ENCODE results near the gene LRP2. TPM values are rescaled to one million over a fixed set of nuclear protein-coding genes. Genes with fewer than 3 reads are reported as not detected.

LRP2 gene
- polyA plus RNA-seq, 3 donors = not detected

- no peak overlapping the region for H3K4me3 ChIP-seq (replicated peaks in 1 of 3; ENCODE audit: low read depth in 2 of 3, low read length in 3 of 3)
- no peak overlapping the region for H3K27ac ChIP-seq (ENCODE audit: low read depth in 1 of 2, low read length in 2 of 2)
- no peak overlapping the region for H2AFZ ChIP-seq (ENCODE audit: insufficient read depth, low read depth, low read length, poor library complexity, severe bottlenecking)
- 80% methylated on average over 3 of the region's 4 CpGs for whole genome bisulfite sequencing (ENCODE audit: insufficient coverage)
- Mint-ChIP-seq H3K27ac (no peak overlapping the region), H3K9me3 (peaks cover 0 to 3% (median 0%) of the 10 kb centered on the region in 7 donors), H3K36me3 (no peaks in the 10 kb centered on the region), H3K27me3 (ENCODE audit: low read depth in 3 of 3) (peaks cover 4 to 12% (median 5%) of the 10 kb centered on the region in 3 donors), H3K4me3 (no peak overlapping the region), H3K4me1 (no peaks in the 10 kb centered on the region)
- peaks cover 0 to 3% of the 10 kb centered on the region in 2 donors for H3K27me3 ChIP-seq (ENCODE audit: control insufficient read depth in 2 of 2, insufficient read depth in 2 of 2, low read length in 2 of 2)
- DNase-seq = no peak
- no peaks in the 10 kb centered on the region for H3K36me3 ChIP-seq (replicated peaks in 1 of 2; ENCODE audit: control insufficient read depth in 1 of 2, insufficient read depth in 2 of 2, low read length in 2 of 2)
- H3K4me2 ChIP-seq (replicated peaks; ENCODE audit: extremely low read depth, low read length, poor library complexity, severe bottlenecking) = no peak overlapping the region
- H3K4me1 ChIP-seq (ENCODE audit: control insufficient read depth in 1 of 2, insufficient read depth in 2 of 2, low read length in 2 of 2) = no peaks in the 10 kb centered on the region
- no peak for TF ChIP-seq CTCF (IDR thresholded peaks at IDR 0.05)
- no peaks in the 10 kb centered on the region for H3K79me2 ChIP-seq (ENCODE audit: insufficient read depth, low read length)
- H3K9ac ChIP-seq (ENCODE audit: insufficient read depth, low read length, poor library complexity, severe bottlenecking) = no peak overlapping the region
- H3K9me3 ChIP-seq (replicated peaks in 1 of 2; ENCODE audit: control insufficient read depth in 1 of 2, insufficient read depth in 1 of 2, low read length in 2 of 2) = no peaks in the 10 kb centered on the region
- H4K20me1 ChIP-seq (ENCODE audit: insufficient read depth, low read length) = no peaks in the 10 kb centered on the region
- intact Hi-C loops (cut with micrococcal nuclease) = no loop called here
Measured at GRCh38 chr2:169302364-169302763, 60.0 kb downstream of the LRP2 start.

- Mint-ChIP-seq H3K4me1 (no peaks in the 10 kb centered on the region), H3K27ac (no peak overlapping the region), H3K4me3 (no peak overlapping the region), H3K27me3 (ENCODE audit: low read depth in 3 of 3) (peaks cover 3 to 12% (median 4%) of the 10 kb centered on the region in 3 donors), H3K9me3 (peaks cover 0 to 3% (median 0%) of the 10 kb centered on the region in 7 donors), H3K36me3 (no peaks in the 10 kb centered on the region)
- WGBS (ENCODE audit: insufficient coverage) = 100% methylated on average over 1 of the region's 4 CpGs
- Histone ChIP-seq H3K36me3 (replicated peaks in 1 of 2; ENCODE audit: control insufficient read depth in 1 of 2, insufficient read depth in 2 of 2, low read length in 2 of 2) (no peaks in the 10 kb centered on the region), H3K27ac (ENCODE audit: low read depth in 1 of 2, low read length in 2 of 2) (no peak overlapping the region), H3K9me3 (replicated peaks in 1 of 2; ENCODE audit: control insufficient read depth in 1 of 2, insufficient read depth in 1 of 2, low read length in 2 of 2) (no peaks in the 10 kb centered on the region), H3K4me1 (ENCODE audit: control insufficient read depth in 1 of 2, insufficient read depth in 2 of 2, low read length in 2 of 2) (no peaks in the 10 kb centered on the region), H3K9ac (ENCODE audit: insufficient read depth, low read length, poor library complexity, severe bottlenecking) (no peak overlapping the region), H3K4me3 (replicated peaks in 1 of 3; ENCODE audit: low read depth in 2 of 3, low read length in 3 of 3) (no peak overlapping the region), H3K27me3 (ENCODE audit: control insufficient read depth in 2 of 2, insufficient read depth in 2 of 2, low read length in 2 of 2) (peaks cover 0 to 3% of the 10 kb centered on the region in 2 donors), H4K20me1 (ENCODE audit: insufficient read depth, low read length) (no peaks in the 10 kb centered on the region), H3K4me2 (replicated peaks; ENCODE audit: extremely low read depth, low read length, poor library complexity, severe bottlenecking) (no peak overlapping the region), H3K79me2 (ENCODE audit: insufficient read depth, low read length) (no peaks in the 10 kb centered on the region), H2AFZ (ENCODE audit: insufficient read depth, low read depth, low read length, poor library complexity, severe bottlenecking) (no peak overlapping the region)
- no peak for DNase-seq
- no peak for TF ChIP-seq CTCF (IDR thresholded peaks at IDR 0.05)
- intact Hi-C loops (cut with micrococcal nuclease) = no loop called here
Measured at GRCh38 chr2:169301596-169302335, 60.6 kb downstream of the LRP2 start.
